Activated T-cell treated with anti-CD3 and anti-CD28 coated beads for 24 hours (primary cell): ENCODE measurements around the gene CFAP92.
"Not testable (repeated sequence)": the region's sequence is repeated elsewhere in the genome, so short reads cannot be mapped to it uniquely, and the experiment has no call there.

Source experiments
- DNase-seq: peaks from one replicate; pipeline ENCODE4 v3.0.0-alpha.2; 2020; ENCODE audit warnings: low read depth

CFAP92 gene

DNA sequence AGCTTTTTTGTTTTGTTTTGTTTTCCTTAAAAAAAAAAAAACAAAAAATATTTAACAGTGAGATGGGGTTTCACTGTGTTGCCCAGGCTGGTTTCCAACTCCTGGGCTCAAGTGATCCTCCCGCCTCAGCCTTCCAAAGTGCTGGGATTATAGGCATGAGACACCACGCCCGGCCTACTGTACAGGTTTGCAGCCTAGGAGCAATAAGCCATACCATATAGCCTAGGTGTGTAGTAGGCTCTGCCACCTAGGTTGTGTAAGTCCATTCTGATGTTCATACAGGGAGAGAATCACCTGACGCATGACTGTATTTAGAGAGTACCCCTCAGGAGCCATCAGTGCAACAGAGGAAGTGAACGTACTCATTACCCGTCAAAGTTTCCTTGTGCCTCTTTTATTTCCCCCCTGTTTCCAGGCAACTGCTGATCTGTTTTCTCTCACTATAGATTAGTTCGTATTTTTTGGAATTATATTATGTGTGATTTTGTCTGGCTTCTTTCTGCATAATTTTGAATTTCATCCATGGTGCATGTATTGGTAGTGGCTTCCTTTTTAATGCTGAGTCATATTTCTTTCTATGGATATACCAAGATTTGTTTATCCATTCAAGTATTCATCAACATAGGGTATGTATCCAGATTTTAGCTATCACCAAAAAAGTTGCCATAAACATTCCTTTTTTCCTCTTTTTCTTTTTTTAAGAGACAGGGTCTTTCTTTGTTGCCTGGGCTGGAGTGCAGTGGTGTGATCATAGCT lies 104.6 kb downstream of the CFAP92 start:
- DNase-seq, result no peak

DNA sequence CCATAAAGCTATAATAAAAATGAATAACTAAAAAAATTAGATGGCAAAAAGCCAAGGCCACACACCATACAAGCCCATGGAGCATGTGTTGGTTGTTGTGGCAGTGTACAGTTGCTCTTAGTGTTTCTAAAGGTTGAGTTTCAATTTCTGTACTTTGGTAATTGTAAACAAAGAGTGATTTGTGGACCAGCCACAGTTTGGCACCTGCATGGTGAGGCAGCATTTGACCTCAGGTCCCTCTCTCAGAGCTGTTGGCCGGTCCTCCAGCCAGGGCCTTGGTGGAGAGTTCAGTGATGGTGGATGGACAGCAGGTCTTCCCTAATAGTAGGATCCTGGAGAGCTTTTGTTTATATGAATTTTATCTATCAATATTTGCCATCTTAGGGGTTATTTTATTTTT lies 108.9 kb downstream of the CFAP92 start:
- DNase-seq, result no peak

DNA sequence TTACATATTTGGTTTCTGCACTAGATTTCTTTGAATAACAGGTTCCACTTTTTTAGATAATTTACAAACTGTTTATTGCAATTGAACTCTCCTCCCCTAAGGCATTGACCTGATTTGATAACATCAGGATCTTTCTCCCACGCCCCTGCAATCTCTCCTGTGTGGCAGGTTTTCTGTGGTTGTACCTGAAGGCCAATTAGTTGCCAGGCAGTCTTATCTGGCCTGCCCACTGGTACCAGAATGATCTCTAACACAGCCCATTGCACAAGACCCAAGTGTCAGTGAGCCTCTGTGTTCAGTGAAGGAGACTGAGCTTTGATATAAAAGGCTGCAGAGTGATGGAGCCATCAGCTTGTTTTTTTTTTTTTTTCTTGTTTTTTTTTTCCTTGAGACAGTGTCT lies 111.2 kb downstream of the CFAP92 start:
- no peak for DNase-seq

DNA sequence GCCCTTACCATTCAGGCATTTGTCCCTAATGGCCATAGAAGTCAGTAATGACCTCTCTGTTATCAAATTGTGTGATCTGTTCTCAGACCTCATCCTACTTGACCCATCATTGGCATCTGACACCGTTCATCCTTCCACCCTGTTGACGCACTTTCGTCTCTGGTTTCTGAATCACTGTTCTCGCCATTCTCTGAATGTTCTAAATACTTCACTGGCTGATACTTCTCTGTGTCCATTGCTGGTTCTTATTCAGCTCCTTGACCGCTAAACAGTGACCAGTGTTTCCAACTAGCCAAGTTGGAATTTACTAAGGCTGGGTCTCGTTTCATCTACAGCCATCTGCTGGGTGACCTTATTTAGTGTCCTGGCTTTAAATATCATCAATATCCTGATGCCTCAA lies 112.3 kb downstream of the CFAP92 start:
- DNase-seq, result no peak

DNA sequence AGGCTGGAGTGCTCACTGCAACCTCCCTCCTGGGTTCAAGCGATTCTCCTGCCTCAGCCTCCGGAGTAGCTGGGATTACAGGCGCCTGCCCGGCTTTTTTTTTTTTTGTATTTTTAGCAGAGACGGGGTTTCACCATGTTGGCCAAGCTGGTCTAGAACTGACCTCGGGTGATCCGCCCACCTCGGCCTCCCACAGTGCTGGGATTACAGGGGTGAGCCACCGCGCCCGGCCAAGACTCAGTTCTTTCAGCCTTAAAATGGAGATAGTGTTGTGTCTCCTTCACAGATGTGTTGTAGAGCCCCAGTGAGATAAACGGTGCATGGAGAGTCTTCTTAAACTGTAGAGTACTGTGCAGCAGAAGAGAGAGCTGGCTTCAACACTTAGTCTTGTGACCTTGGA lies 113.4 kb downstream of the CFAP92 start:
- not testable (repeated sequence) for DNase-seq

DNA sequence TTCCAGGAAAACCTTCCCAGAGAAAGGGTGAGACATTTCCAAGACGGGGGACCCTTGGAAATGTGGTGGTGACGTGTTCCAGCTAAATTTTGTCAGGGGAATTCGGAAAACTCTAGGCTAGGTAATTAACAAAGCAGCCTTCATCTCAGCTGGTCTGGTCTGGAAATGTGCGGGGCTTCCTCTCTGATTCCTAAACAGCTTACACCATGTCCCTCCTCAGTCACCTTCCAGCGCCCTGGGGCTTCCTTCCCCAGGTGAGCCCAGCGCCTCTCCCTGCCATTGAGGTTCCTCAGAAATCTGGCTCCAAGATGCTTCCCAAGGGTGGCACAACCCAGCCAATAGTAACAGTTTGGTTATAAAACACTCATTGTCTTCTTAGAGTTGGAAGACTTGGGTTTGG lies 113.9 kb downstream of the CFAP92 start:
- DNase-seq, result no peak

DNA sequence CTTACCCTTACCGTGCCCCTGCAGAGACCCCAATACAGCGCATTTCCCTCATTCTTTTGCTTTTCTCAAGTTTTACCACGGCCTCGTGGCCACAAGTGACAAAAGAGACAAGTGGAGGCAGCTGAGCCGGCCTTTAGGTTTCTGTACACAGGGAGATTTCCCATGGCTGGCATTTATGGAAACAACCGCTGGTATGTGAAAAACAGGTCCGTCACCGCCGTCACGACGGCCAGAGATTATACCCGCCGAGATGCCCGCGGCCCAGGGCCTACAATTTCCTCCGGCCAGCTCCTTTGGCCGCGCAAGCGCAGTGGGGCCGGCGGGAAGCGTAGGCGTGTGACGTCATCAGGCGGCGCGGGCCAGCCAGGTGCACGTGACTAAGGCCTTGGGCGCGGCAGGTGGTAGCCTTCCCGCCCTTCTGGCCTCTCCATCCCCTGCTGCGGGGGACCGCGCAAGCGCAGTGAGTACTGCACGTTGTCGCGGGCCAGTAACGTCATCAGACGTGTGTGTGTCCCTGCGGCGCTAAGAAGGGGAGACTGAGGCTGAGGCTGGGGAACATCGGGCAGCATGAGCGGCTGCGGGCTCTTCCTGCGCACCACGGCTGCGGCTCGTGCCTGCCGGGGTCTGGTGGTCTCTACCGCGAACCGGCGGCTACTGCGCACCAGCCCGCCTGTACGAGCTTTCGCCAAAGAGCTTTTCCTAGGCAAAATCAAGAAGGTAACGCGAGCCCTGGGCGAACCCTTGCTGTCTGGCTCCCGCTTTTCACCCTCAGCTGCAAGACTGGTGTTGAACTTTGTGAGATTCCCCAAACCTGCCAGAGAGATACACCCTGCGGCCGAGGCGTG lies 114.5 kb downstream of the CFAP92 start, which contains the start of gene ACAD9:
ACAD9 (plus strand) TSS at position 496 of the 845 bp plus-strand sequence; CDS start at position 568, 72 bp downstream.
- DNase-seq, result peak; percentile 97

DNA sequence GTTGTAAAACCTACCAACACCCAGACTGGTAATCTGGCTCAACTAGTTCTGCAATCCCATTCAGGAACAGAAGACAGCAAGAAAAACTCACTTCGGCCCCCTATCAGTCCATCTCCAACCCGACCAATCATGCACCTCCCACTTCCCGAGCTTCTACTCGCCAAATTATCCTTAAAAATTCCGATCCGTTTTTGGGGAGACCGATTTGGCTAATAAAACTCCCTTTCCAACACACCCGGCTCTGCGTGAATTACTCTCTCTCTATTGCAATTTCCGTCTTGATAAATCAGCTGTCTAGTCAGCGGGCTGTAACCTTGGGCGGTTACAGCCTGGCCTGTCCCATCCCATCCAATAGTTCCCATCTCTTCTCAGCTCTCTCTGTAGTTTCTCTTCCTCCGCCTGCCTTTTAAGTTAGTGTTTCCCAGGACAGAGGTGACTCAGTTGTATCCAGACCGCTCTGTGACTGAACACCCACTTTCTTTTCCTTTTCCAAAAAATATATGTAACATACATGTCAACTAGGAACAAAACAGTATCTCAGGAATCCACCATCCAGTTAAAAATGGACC lies 115.2 kb downstream of the CFAP92 start:
- DNase-seq, result peak; percentile 11

DNA sequence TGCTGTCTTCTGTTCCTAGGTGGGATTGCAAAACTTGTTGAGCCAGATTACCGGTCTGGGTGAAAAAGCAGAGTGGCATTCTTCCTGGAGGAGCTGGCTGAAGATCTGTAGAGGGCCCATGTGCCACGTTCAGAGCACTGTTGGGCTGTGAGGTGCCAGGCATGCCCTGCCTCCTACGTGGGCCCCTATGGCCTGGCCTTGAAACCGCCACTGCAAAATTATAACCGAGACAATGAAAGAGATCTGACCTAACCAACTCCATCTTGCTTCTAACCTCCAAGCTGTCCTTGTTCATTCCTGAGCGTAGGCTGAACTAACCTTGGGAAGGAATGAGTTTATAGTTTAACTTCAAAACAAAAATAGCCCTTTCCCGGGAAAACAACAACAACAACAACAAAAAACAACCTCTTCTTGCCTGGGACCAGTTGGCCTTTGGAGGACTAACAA lies 115.8 kb downstream of the CFAP92 start:
- no peak for DNase-seq

DNA sequence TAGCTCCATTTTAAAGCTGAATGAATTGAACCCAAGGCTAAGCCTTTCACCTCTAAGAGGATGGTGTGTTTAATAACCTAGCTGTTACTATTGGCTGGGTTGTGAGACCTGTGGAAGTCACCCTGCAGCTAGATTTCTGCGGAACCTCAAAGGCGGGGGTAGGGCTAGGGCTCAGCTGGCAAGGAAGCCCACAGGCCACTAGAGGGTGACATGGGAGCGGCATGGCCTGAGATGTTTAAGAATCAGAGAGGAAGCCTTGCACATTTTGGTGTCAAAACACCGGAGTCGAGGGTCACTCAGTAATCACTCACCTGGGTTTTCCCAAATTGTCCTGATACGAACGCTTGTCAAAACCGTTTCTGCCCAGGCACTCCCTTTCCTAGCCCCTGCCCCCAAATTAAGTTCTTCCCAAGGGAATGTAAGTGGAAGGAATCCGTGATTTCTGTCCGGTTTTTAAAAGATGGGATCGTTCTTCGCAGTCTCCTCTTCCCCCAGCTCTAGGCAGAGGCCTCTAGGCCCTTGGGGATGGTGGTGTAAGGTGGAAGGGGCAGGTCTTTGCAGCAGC lies 118.2 kb downstream of the CFAP92 start:
- peak; percentile 57 for DNase-seq

DNA sequence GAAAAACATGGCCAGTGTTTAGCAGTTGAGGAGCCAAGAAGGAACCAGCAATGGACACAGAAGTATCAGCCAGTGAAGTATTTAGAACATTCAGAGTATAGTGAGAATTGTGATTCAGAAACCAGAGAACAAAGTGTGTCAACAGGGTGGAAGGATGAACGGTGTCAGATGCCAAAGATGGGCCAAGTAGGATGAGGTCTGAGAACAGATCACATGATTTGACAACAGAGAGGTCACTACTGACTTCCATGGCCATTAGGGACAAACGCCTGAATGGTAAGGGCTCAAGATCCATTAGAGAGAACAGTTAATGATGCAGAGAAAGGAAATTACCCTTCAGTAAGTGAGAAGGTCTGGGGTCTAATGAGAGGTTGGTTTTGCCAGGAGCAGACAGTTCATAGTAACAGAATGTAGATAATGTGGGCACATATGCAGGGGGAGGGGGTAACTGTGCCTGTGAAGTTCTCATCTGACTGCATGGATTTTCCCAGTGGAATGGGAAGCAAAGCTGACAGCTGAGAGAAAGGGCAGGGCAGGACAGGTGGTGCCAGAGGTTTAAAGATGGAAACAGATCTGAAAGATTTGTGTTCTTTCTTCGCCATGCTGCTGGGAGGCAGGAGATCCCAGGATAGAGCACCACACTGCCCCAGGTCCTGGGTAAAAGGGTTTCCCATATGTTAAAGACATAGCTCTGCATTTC lies 119.2 kb downstream of the CFAP92 start:
- no peak for DNase-seq

DNA sequence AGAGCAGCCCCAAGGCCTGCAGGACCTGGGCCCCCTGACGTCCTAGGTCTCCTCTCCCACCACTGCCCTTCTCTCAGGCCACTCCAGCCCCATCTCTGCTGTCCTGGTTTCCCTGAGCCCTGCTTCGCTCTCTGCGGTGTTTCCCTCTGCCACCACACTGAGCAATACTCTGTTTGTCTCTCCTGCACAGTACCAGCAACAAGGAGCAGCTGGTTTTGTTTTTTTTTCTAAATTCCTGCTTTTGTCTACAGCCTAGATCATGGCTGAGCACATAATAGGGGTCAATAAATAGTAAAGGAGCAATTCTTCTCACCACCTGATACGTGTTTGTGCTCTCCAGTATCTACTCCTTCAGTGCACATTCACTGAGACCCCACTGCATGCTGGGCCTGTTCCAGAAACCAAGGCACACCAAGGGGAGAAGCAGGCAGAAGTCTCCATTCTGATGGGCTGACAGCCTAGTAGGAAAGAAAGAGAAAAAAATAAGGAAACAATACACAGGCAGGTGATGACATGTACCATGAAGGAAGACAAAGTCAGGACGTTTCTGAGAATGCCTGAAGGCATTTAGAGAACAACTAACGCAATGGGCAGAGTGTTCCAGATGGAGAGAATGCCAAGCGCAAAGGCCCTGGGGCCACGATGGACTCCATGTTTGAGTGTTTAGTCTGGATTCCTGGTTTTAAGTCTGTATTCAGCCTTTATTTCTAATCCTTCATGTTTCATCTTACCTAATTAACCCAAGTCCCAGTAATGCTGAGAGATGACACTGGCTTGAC lies 120.4 kb downstream of the CFAP92 start:
- no peak for DNase-seq

DNA sequence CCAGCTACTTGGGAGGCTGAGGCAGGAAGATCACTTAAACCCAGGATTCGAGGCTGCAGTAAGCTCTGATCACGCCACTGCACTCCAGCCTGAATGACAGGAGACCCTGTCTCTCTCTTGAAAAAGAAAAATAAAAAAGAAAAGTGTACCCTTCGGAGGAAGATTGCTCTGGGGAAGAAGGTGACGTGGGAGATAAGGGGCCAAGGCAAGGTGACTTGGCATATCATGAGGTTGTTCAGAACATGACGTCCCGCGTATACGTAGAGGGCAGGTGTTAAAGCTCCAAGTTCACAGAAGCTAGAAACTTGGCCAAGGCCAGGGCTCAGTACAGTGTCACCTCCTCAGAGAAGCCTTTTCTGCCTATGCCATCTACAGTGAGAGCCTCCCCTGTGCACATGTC lies 121.1 kb downstream of the CFAP92 start:
- DNase-seq, result no peak

DNA sequence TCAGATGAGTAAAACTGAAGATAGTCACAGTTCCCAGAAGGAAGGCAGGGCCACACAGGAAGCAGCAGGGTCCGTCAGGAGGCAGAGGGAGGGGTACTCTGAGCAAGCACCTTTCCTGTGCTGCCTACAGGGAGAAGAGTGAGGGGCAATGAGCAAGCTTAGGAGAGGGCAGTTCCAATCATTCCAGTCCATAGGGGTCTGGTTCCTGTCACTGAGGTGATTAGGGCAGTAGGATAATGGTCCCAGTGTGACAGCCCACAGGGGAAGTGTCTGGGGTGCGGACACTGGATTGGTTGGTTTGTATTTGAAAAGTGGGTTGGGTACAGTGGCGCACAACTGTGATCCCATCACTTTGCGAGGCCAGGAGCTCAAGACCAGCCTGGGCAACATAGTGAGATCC lies 121.6 kb downstream of the CFAP92 start:
- DNase-seq, result no peak

DNA sequence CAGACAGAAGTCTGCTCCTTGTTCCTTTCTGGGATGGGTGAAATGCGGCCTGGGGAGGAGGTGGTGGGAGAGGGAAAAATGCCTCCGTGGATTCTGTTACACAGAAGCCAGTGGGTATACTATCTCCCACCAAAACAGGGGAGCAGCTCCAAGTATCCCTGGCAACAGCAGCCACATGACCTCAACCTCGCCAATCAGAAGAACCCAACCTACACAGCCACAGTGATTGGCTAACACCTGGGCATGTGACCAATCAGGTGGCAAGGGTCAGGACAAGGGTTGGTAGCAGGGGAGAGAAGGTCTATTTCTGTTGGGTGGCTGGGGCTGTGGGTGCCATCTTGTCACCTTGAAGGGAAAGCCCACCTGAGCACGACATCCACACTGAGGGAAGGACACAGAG lies 123.5 kb downstream of the CFAP92 start:
- DNase-seq, result no peak

DNA sequence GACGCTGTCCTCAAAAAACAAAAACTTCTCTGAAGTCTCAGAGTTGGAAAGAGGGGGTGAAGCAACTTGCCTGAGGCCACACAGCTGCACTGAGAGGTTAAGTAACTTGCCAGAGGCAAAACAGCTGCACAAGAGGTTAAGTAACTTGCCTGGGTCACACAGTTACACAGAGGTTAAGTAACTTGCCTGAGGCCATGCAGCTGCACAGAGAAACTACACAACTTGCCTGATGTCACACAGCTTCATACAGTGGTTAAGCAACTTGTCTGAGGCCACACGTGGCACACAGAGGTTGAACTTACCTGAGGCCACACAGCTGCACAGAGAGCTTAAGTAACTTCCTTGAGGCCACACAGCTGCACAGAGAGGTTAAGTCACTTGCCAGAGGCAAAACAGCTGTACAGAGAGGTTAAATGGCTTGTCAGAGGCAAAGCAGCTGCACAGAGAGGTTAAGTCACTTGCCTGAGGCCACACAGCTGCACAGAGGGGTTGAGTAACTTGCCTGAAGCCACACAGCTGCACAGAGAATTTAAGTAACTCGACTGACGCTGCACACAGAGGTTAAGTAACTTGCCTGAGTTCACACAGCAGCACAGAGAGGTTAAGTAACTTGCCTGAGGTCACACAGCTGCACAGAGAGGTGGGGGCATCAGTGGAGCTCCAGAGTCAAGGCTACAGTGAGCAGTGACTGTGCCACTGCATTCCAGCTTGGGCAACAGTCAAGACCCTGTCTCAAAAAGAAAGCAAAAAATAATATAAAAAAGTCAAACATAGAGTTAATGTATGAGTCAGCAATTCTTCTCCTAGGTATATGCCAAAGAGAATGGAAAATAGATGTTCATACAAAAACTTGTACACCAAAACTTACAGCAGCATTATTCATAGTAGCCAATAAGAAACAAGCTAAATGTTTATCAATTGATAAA lies 126.4 kb downstream of the CFAP92 start:
- no peak for DNase-seq

DNA sequence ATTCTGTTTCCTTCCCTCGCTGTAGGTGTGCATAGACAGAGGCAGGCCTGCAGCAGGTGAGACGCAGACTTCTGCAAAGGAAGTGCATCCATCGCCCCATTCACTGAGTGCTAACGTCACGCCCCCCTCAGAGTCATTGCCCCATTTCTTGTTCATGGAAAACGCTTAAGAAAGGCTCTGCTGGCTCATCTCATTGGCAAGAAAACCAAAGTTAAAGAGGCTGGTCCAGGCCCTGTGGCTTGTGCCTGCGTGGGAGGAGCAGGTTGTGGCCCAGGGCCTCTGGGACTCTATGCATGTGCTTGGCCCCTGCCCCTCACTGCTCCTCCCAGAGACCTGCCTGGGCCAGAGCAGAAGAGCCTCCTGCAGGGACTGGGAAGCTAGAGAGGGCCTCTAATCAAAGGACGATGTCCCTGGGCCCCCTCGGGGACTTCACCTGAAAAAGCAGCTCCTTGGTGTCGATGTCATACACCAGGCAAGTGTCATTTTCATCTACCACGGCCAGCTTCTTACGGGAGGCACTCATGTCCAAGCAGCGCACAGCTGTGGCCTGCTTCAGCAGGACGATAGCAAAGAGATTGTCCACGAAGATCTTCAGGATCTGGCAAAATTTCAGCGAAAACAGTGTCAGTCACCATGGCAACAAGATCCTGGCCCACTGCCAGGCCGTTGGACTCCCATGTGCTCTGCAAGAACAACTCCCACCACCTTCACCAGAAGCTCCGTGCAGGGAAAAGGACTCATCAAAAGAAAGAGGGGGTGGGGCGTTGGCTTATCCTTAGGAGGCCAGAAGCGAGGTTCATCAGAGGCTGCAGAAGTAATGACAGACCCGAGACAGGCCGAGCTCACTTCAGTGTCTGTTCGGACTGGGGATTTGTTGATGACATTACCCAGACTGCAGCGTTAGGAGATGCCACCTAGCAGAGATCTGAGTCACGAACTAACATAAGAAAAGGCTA lies 128.7 kb downstream of the CFAP92 start:
- DNase-seq, result not testable (repeated sequence)

DNA sequence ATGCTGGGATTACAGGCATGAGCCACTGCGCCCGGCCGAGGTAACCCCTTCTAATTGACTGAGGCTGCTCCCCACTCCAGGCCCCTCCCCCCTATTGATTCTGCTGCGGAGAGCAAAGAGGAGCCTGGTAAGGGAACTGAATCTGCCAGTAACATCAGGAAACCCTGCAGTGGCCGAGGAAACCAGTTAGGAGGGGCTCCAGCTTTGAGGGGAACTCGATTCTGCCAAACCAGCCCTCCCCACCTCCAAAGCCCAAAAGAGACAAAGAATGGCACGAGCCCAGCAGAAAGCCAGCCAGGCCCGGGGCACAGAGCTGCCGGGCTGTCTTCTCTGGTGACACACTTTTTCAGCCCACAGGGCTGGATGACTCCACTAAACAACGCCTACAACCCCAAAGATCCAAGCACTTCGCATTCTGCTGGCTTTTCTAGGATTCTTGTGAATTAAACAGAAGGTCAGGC lies 129.5 kb downstream of the CFAP92 start:
- DNase-seq, result no peak

DNA sequence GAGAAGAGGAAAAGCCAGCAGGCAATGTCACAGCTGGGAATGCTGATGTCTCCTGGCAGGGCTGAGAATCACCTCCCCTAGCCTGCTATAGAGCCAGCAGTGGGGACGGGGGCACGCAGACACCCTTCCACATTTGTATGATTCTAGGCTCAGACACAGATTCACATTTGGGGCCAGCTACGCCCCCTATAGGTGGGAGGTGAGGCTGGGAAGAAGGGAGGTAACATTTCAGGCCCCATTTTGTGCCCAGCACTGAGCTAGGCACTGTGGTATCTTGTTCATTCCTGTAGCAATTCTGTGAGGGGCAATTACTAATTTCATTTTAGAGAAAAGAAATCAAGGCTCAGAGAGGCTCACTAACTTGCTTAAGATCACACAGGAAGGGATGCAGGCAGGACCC lies 130.3 kb downstream of the CFAP92 start:
- no peak for DNase-seq
